Hepatocyte (in vitro differentiated cells): ENCODE measurements around the gene ADORA2A. TPM values are rescaled to one million over a fixed set of nuclear protein-coding genes. Genes with fewer than 3 reads are reported as not detected.

Experiments used
- DNase-seq: peaks from one replicate; pipeline ENCODE4 v3.0.0-alpha.2; 2016; ENCODE audit warnings: low spot score
- H2AFZ ChIP-seq: fragments of 200-600 bp; sonication (generic); 2 replicates; pipeline ENCODE4 v1.6.0; 2016; ENCODE audit warnings: antibody characterized with exemption, mild to moderate bottlenecking
- H3K27ac ChIP-seq: fragments of 200-600 bp; sonication (generic); 2 replicates; pipeline ENCODE4 v1.5.1; 2016; ENCODE audit warnings: mild to moderate bottlenecking
- H3K27me3 ChIP-seq: fragments of 200-600 bp; sonication (generic); 2 replicates; pipeline ENCODE4 v1.6.1; 2016
- H3K36me3 ChIP-seq: fragments of 200-600 bp; sonication (generic); replicated peaks from 2 replicates; pipeline ENCODE4 v1.5.1; 2016; ENCODE audit warnings: low read depth; ENCODE audit not compliant: insufficient read depth
- H3K4me1 ChIP-seq: fragments of 200-600 bp; sonication (generic); 2 replicates; pipeline ENCODE4 v1.5.1; 2016; ENCODE audit warnings: mild to moderate bottlenecking, moderate library complexity; ENCODE audit not compliant: insufficient read depth
- H3K4me2 ChIP-seq: fragments of 200-600 bp; sonication (generic); 2 replicates; pipeline ENCODE4 v1.6.0; 2016
- H3K4me3 ChIP-seq: fragments of 200-600 bp; sonication (generic); 2 replicates; pipeline ENCODE4 v1.5.1; 2016; ENCODE audit warnings: mild to moderate bottlenecking
- H3K79me2 ChIP-seq: fragments of 200-600 bp; sonication (generic); 2 replicates; pipeline ENCODE4 v1.6.0; 2017; ENCODE audit warnings: mild to moderate bottlenecking
- H3K9me2 ChIP-seq: fragments of 200-600 bp; sonication (generic); replicated peaks from 2 replicates; pipeline ENCODE4 v1.6.0; 2017; ENCODE audit warnings: mild to moderate bottlenecking; ENCODE audit not compliant: insufficient read depth
- H3K9me3 ChIP-seq: fragments of 200-600 bp; sonication (generic); 2 replicates; pipeline ENCODE4 v1.5.1; 2016; ENCODE audit warnings: low read depth, mild to moderate bottlenecking
- H4K20me1 ChIP-seq: fragments of 200-600 bp; sonication (generic); 2 replicates; pipeline ENCODE4 v1.6.0; 2016; ENCODE audit warnings: mild to moderate bottlenecking; ENCODE audit not compliant: insufficient read depth, poor library complexity, severe bottlenecking
- CTCF ChIP-seq: fragments of 200-600 bp; sonication (generic); IDR thresholded peaks from 2 replicates; pipeline ENCODE4 v1.5.1; 2016; ENCODE audit warnings: antibody characterized with exemption, mild to moderate bottlenecking; ENCODE audit not compliant: poor library complexity
- EZH2 ChIP-seq: fragments of 200-600 bp; sonication (generic); IDR thresholded peaks from 2 replicates; pipeline ENCODE4 v1.6.1; 2016; ENCODE audit warnings: antibody characterized with exemption, mild to moderate bottlenecking, borderline replicate concordance
- EZH2phosphoT487 ChIP-seq: fragments of 200-600 bp; sonication (generic); IDR thresholded peaks from one replicate; pipeline ENCODE4 v1.6.1; 2018; ENCODE audit warnings: antibody characterized with exemption, mild to moderate bottlenecking, low read depth, moderate library complexity; ENCODE audit not compliant: unreplicated experiment, severe bottlenecking
- WGBS: methylation state at CpG from one replicate; pipeline ENCODE4 v1.1.6; 2016; ENCODE audit warnings: low lambda C conversion rate; ENCODE audit errors: missing lambda C conversion rate; 5-methylcytosine and 5-hydroxymethylcytosine counted together
- polyA plus RNA-seq: library from polyadenylated mRNA; unstranded; fragments of >200 nt; fragmentation: Nextera tagmentation; extraction: Ambion mirVana; gene quantifications from 2 replicates; pipeline ENCODE4 v1.2.1, GENCODE V29; 2016
- total RNA-seq: library from RNA; depleted of rRNA; stranded (reverse); fragments of >200 nt; gene quantifications from 2 replicates; pipeline ENCODE4 v1.2.3, GENCODE V29; 2014

The ADORA2A gene
- total and polyA plus RNA-seq, 2 experiments from 2014 or later = 1.2 to 3.3 TPM

- WGBS = 90% methylated on average over 3 of the region's 3 CpGs
- Histone ChIP-seq H3K9me2 (no peaks in the 10 kb centered on the region), H3K4me1 (peaks cover 8% of the 10 kb centered on the region), H2AFZ (no peak overlapping the region), H3K9me3 (no peaks in the 10 kb centered on the region), H3K79me2 (no peaks in the 10 kb centered on the region), H3K4me2 (no peak overlapping the region), H3K27me3 (no peaks in the 10 kb centered on the region), H3K36me3 (no peaks in the 10 kb centered on the region), H4K20me1 (no peaks in the 10 kb centered on the region), H3K27ac (no peak overlapping the region), H3K4me3 (no peak overlapping the region)
- no peak for TF ChIP-seq CTCF
- TF ChIP-seq EZH2phosphoT487 = no peak
- TF ChIP-seq EZH2 = no peak
- no peak for DNase-seq
Measured at GRCh38 chr22:24436553-24436952, 9.2 kb downstream of the ADORA2A start.

- TF ChIP-seq EZH2phosphoT487 = no peak
- TF ChIP-seq CTCF = no peak
- TF ChIP-seq EZH2 = no peak
- 90% methylated on average over 4 of the region's 4 CpGs for WGBS
Measured at GRCh38 chr22:24437091-24437490, 9.7 kb downstream of the ADORA2A start.

GRCh38 chr22:24437741-24438328 is 10.4 kb downstream of the ADORA2A start:
- Histone ChIP-seq H3K4me1 (peaks cover under 1% of the 10 kb centered on the region), H2AFZ (no peak overlapping the region), H3K27me3 (no peaks in the 10 kb centered on the region), H3K4me3 (no peak overlapping the region), H3K79me2 (no peaks in the 10 kb centered on the region), H3K9me2 (no peaks in the 10 kb centered on the region), H4K20me1 (no peaks in the 10 kb centered on the region), H3K9me3 (no peaks in the 10 kb centered on the region), H3K4me2 (no peak overlapping the region), H3K36me3 (no peaks in the 10 kb centered on the region), H3K27ac (no peak overlapping the region)
- no peak for DNase-seq
- 80% methylated on average over 5 of the region's 5 CpGs for WGBS
- TF ChIP-seq EZH2 (no peak), CTCF (no peak), EZH2phosphoT487 (no peak)

More at GRCh38 chr22:24437091-24437490, 9.7 kb downstream of the ADORA2A start:
- DNase-seq = no peak
- no peak overlapping the region for H2AFZ ChIP-seq
- no peak overlapping the region for H3K27ac ChIP-seq
- no peak overlapping the region for H3K4me2 ChIP-seq
- H3K27me3 ChIP-seq = no peaks in the 10 kb centered on the region
- no peaks in the 10 kb centered on the region for H3K9me2 ChIP-seq
- no peaks in the 10 kb centered on the region for H3K9me3 ChIP-seq
- no peak overlapping the region for H3K4me3 ChIP-seq
- H3K4me1 ChIP-seq = peaks cover 8% of the 10 kb centered on the region
- no peaks in the 10 kb centered on the region for H3K36me3 ChIP-seq
- H4K20me1 ChIP-seq = no peaks in the 10 kb centered on the region
- no peaks in the 10 kb centered on the region for H3K79me2 ChIP-seq
